GM12892 (cell line): ENCODE data around the gene DLG2.

Source experiments
- POLR2A ChIP-seq: IDR thresholded peaks from 2 replicates; pipeline ENCODE4 v1.6.1; 2011; ENCODE audit warnings: low read depth, low read length, control low read depth
- POLR2AphosphoS5 ChIP-seq: IDR thresholded peaks from 2 replicates; pipeline ENCODE4 v1.6.1; 2011; ENCODE audit warnings: low read depth, low read length, control low read depth
- TAF1 ChIP-seq: IDR thresholded peaks from 2 replicates; pipeline ENCODE4 v1.6.1; 2011; ENCODE audit warnings: low read depth, mild to moderate bottlenecking, control low read depth, low read length, borderline replicate concordance

DNA sequence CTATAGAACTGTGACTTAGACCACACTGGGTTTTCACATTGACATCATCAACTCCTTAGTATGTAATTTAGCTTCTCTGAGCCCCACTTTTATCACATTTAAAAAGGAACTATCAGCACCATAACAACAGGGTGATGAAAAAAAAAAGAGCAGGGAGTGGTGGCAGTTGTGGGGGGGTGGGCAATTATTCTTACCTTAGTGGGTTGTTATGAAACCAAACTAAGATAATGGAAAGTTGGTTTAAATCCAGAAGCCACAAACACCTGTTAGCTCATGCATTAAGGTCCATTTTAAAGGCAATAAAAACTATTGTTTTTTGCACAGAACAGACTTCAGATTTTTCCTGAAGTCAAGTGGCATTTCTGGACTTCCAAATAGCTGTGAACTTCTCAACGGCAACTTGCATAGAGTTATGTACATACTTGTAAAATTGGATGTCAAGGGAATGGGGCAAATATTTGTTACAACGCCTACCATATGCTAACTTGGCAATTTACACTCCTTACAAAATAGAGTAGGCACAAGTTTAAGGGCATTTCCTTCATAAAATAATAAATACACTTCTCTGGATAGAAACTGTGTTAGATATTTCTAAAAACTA is 793.6 kb downstream of the DLG2 start:
- TF ChIP-seq POLR2A (no peak), TAF1 (no peak), POLR2AphosphoS5 (no peak)
